ENCODE measurements around the gene BMP2K. TPM values are rescaled to one million over a fixed set of nuclear protein-coding genes. Genes with fewer than 3 reads are reported as not detected.
"Not testable (repeated sequence)": the region's sequence is repeated elsewhere in the genome, so short reads cannot be mapped to it uniquely, and the experiment has no call there.

Gene BMP2K
- polyA plus RNA-seq, 4 donors: 9.7 to 134 (median 10.9) TPM

DNA sequence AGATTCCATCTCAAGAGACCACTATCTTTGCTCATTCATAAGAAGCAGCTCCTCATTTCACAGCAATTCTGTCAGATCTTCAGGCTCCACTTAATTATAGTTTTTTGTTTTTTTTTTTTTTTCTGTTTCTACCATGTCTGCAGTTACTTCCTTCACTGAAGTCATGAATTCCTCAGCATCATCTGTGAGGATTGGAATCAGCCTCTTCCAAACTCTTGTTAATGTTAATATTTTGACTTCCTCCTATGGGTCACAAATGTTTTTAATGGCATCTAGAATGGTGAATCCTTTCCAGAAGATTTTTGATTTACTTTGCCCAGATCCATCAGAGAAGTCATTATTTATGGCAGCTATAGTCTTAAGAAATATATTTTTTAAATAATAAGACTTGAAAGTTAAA, 53.1 kb downstream of the BMP2K start:
- Histone ChIP-seq H3K9me3 (ENCODE audit: control insufficient read depth in 2 of 2, insufficient read depth in 1 of 2, low read depth in 1 of 2, low read length in 1 of 2) (no peaks in the 10 kb centered on the region), H3K27me3 (ENCODE audit: control insufficient read depth in 3 of 3, insufficient read depth in 3 of 3, low read length in 3 of 3) (no peaks in the 10 kb centered on the region), H3K36me3 (ENCODE audit: control insufficient read depth in 3 of 3, insufficient read depth in 2 of 3, low read depth in 1 of 3, low read length in 3 of 3) (peaks cover 4 to 32% (median 9%) of the 10 kb centered on the region in 3 donors), H3K27ac (ENCODE audit: low read depth in 1 of 3, low read length in 2 of 3) (no peak overlapping the region), H3K4me3 (ENCODE audit: low read depth in 1 of 3, low read length in 3 of 3) (no peak overlapping the region), H3K4me1 (ENCODE audit: control insufficient read depth in 3 of 3, insufficient read depth in 2 of 3, low read depth in 1 of 3, low read length in 2 of 3) (no peaks in the 10 kb centered on the region)
- FAIRE-seq (no peak), DNase-seq (no peak)

GRCh38 chr4:78839676-78840075, 63.5 kb downstream of the BMP2K start:
- H3K4me1 ChIP-seq (ENCODE audit: control insufficient read depth in 3 of 3, insufficient read depth in 2 of 3, low read depth in 1 of 3, low read length in 2 of 3); H3K9me3 ChIP-seq (ENCODE audit: control insufficient read depth in 2 of 2, insufficient read depth in 1 of 2, low read depth in 1 of 2, low read length in 1 of 2); FAIRE-seq; H3K4me3 ChIP-seq (ENCODE audit: low read depth in 1 of 3, low read length in 3 of 3); DNase-seq; H3K27ac ChIP-seq (ENCODE audit: low read depth in 1 of 3, low read length in 2 of 3); H3K27me3 ChIP-seq (ENCODE audit: control insufficient read depth in 3 of 3, insufficient read depth in 3 of 3, low read length in 3 of 3): not testable (repeated sequence)
- H3K36me3 ChIP-seq (ENCODE audit: control insufficient read depth in 3 of 3, insufficient read depth in 2 of 3, low read depth in 1 of 3, low read length in 3 of 3): peaks cover 2 to 20% (median 2%) of the 10 kb centered on the region in 3 donors
- WGBS, 3 donors: 84 to 95% (median 84%) methylated on average over 3 of the region's 3 CpGs

- WGBS, 3 donors: 94 to 98% (median 95%) methylated on average over 4 of the region's 4 CpGs
- not testable (repeated sequence) for DNase-seq; H3K4me1 ChIP-seq (ENCODE audit: control insufficient read depth in 3 of 3, insufficient read depth in 2 of 3, low read depth in 1 of 3, low read length in 2 of 3); H3K27me3 ChIP-seq (ENCODE audit: control insufficient read depth in 3 of 3, insufficient read depth in 3 of 3, low read length in 3 of 3); H3K9me3 ChIP-seq (ENCODE audit: control insufficient read depth in 2 of 2, insufficient read depth in 1 of 2, low read depth in 1 of 2, low read length in 1 of 2); FAIRE-seq; H3K4me3 ChIP-seq (ENCODE audit: low read depth in 1 of 3, low read length in 3 of 3); H3K27ac ChIP-seq (ENCODE audit: low read depth in 1 of 3, low read length in 2 of 3)
- peaks cover 2 to 18% (median 2%) of the 10 kb centered on the region in 3 donors for H3K36me3 ChIP-seq (ENCODE audit: control insufficient read depth in 3 of 3, insufficient read depth in 2 of 3, low read depth in 1 of 3, low read length in 3 of 3)
These were observed 64.1 kb downstream of the BMP2K start for GRCh38 chr4:78840286-78840685.

GRCh38 chr4:78845472-78845871, 69.3 kb downstream of the BMP2K start:
- Histone ChIP-seq H3K4me3 (ENCODE audit: low read depth in 1 of 3, low read length in 3 of 3) (no peak overlapping the region), H3K4me1 (ENCODE audit: control insufficient read depth in 3 of 3, insufficient read depth in 2 of 3, low read depth in 1 of 3, low read length in 2 of 3) (no peaks in the 10 kb centered on the region), H3K36me3 (ENCODE audit: control insufficient read depth in 3 of 3, insufficient read depth in 2 of 3, low read depth in 1 of 3, low read length in 3 of 3) (peaks cover 0 to 2% (median 0%) of the 10 kb centered on the region in 3 donors), H3K9me3 (ENCODE audit: control insufficient read depth in 2 of 2, insufficient read depth in 1 of 2, low read depth in 1 of 2, low read length in 1 of 2) (no peaks in the 10 kb centered on the region), H3K27me3 (ENCODE audit: control insufficient read depth in 3 of 3, insufficient read depth in 3 of 3, low read length in 3 of 3) (no peaks in the 10 kb centered on the region), H3K27ac (ENCODE audit: low read depth in 1 of 3, low read length in 2 of 3) (no peak overlapping the region)
- WGBS, 3 donors: 76 to 87% (median 82%) methylated on average over 2 of the region's 2 CpGs
- FAIRE-seq: no peak
- no peak for DNase-seq

GRCh38 chr4:78846258-78846657, 70.1 kb downstream of the BMP2K start:
- no peaks in the 10 kb centered on the region for H3K4me1 ChIP-seq (ENCODE audit: control insufficient read depth in 3 of 3, insufficient read depth in 2 of 3, low read depth in 1 of 3, low read length in 2 of 3)
- no peaks in the 10 kb centered on the region for H3K27me3 ChIP-seq (ENCODE audit: control insufficient read depth in 3 of 3, insufficient read depth in 3 of 3, low read length in 3 of 3)
- no peak overlapping the region for H3K4me3 ChIP-seq (ENCODE audit: low read depth in 1 of 3, low read length in 3 of 3)
- H3K27ac ChIP-seq (ENCODE audit: low read depth in 1 of 3, low read length in 2 of 3): no peak overlapping the region
- H3K9me3 ChIP-seq (ENCODE audit: control insufficient read depth in 2 of 2, insufficient read depth in 1 of 2, low read depth in 1 of 2, low read length in 1 of 2): no peaks in the 10 kb centered on the region
- no peak for DNase-seq
- FAIRE-seq: no peak
- peaks cover 0 to 2% (median 0%) of the 10 kb centered on the region in 3 donors for H3K36me3 ChIP-seq (ENCODE audit: control insufficient read depth in 3 of 3, insufficient read depth in 2 of 3, low read depth in 1 of 3, low read length in 3 of 3)

GRCh38 chr4:78862314-78862737, 86.2 kb downstream of the BMP2K start:
- Histone ChIP-seq H3K27ac (ENCODE audit: low read depth in 1 of 3, low read length in 2 of 3) (peak overlapping the region in 1 of 3 donors; percentile 15), H3K4me1 (ENCODE audit: control insufficient read depth in 3 of 3, insufficient read depth in 2 of 3, low read depth in 1 of 3, low read length in 2 of 3) (peaks cover 0 to 11% (median 0%) of the 10 kb centered on the region in 3 donors), H3K36me3 (ENCODE audit: control insufficient read depth in 3 of 3, insufficient read depth in 2 of 3, low read depth in 1 of 3, low read length in 3 of 3) (peaks cover 0 to 5% (median 0%) of the 10 kb centered on the region in 3 donors), H3K27me3 (ENCODE audit: control insufficient read depth in 3 of 3, insufficient read depth in 3 of 3, low read length in 3 of 3) (no peaks in the 10 kb centered on the region), H3K4me3 (ENCODE audit: low read depth in 1 of 3, low read length in 3 of 3) (no peak overlapping the region), H3K9me3 (ENCODE audit: control insufficient read depth in 2 of 2, insufficient read depth in 1 of 2, low read depth in 1 of 2, low read length in 1 of 2) (peaks cover 0 to 3% of the 10 kb centered on the region in 2 donors)
- FAIRE-seq: no peak
- DNase-seq: peak; percentile 87 to 89
- WGBS, 3 donors: 59 to 78% (median 68%) methylated on average over 2 of the region's 2 CpGs

DNA sequence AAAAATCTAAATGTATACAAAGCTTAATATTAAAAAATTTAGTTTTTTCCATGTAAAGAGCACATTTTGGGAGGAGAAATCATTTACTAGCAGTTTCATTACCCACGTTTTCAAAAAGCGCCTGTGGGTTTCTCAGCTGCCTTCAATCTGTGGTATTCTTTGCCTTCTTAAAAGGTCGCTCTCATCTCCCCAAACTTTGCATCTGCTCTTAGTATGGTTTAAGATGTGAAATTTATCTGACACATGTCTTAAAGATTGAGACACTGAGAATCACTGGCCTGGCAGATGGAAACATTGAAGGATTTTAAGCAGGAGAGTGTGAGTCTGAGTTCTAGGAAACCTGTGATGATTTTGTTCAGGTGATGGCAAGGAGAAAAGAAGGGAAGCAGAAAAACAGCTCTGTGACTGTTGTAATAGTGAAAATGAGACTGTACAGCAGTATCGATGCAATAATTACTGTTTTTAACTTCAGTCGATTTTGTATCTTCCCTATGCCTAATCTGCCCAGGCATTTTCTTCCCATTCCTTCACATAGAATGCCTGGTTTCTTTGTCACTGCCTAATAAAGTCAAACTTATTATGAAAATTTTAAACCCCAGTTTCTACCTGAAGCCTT, 87.2 kb downstream of the BMP2K start:
- no peak for FAIRE-seq
- 74 to 86% (median 86%) methylated on average over 5 of the region's 5 CpGs for WGBS, 3 donors
- Histone ChIP-seq H3K9me3 (ENCODE audit: control insufficient read depth in 2 of 2, insufficient read depth in 1 of 2, low read depth in 1 of 2, low read length in 1 of 2) (peaks cover 0 to 7% of the 10 kb centered on the region in 2 donors), H3K4me3 (ENCODE audit: low read depth in 1 of 3, low read length in 3 of 3) (no peak overlapping the region), H3K27me3 (ENCODE audit: control insufficient read depth in 3 of 3, insufficient read depth in 3 of 3, low read length in 3 of 3) (no peaks in the 10 kb centered on the region), H3K4me1 (ENCODE audit: control insufficient read depth in 3 of 3, insufficient read depth in 2 of 3, low read depth in 1 of 3, low read length in 2 of 3) (peaks cover 0 to 11% (median 0%) of the 10 kb centered on the region in 3 donors), H3K27ac (ENCODE audit: low read depth in 1 of 3, low read length in 2 of 3) (peak overlapping the region in 1 of 3 donors; percentile 53), H3K36me3 (ENCODE audit: control insufficient read depth in 3 of 3, insufficient read depth in 2 of 3, low read depth in 1 of 3, low read length in 3 of 3) (peaks cover 0 to 13% (median 0%) of the 10 kb centered on the region in 3 donors)
- no peak for DNase-seq

DNA sequence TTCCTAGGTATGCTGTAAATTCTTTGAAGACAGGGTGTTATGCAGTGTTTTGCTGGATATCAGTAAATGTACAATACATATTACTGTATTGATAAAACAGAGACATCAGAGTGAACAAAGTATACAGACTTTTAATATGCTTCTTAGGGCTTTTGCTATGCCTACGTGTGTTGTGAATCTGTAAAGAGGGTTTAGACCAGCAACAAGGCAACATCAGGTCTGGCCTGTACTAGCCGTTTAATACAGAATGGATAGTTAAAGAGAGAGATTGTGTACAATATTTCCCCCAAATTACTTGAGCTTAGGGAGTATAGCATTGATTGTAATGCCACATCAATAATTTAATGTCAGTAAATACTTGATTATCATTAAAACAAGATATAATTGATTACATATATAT, 87.8 kb downstream of the BMP2K start:
- Histone ChIP-seq H3K4me3 (ENCODE audit: low read depth in 1 of 3, low read length in 3 of 3) (no peak overlapping the region), H3K4me1 (ENCODE audit: control insufficient read depth in 3 of 3, insufficient read depth in 2 of 3, low read depth in 1 of 3, low read length in 2 of 3) (peaks cover 0 to 11% (median 0%) of the 10 kb centered on the region in 3 donors), H3K36me3 (ENCODE audit: control insufficient read depth in 3 of 3, insufficient read depth in 2 of 3, low read depth in 1 of 3, low read length in 3 of 3) (peaks cover 0 to 18% (median under 1%) of the 10 kb centered on the region in 3 donors), H3K9me3 (ENCODE audit: control insufficient read depth in 2 of 2, insufficient read depth in 1 of 2, low read depth in 1 of 2, low read length in 1 of 2) (peaks cover 0 to 7% of the 10 kb centered on the region in 2 donors), H3K27me3 (ENCODE audit: control insufficient read depth in 3 of 3, insufficient read depth in 3 of 3, low read length in 3 of 3) (no peaks in the 10 kb centered on the region), H3K27ac (ENCODE audit: low read depth in 1 of 3, low read length in 2 of 3) (peak overlapping the region in 1 of 3 donors; percentile 53)
- DNase-seq: no peak
- no peak for FAIRE-seq
- 73 to 78% (median 76%) methylated on average over 2 of the region's 2 CpGs for WGBS, 3 donors

All from small intestine (tissue), 7 donors.